GM08714 (cell line): Measurements from ENCODE around the gene ZDBF2.
A peak's percentile ranks its signal among the peaks of the same experiment; 100 is the strongest.
"Not testable (repeated sequence)": the region's sequence is repeated elsewhere in the genome, so short reads cannot be mapped to it uniquely, and the experiment has no call there.

Experiments used
- H3K4me3 ChIP-seq: fragments of 200-500 bp; sonication (Bioruptor generic); 2 replicates; pipeline ENCODE4 v1.5.1; 2014; ENCODE audit warnings: mild to moderate bottlenecking, low read length, inconsistent platforms
- ZNF274 ChIP-seq: IDR thresholded peaks from 2 replicates; pipeline ENCODE4 v1.6.1; 2012; ENCODE audit warnings: mild to moderate bottlenecking, low read depth, low read length

The ZDBF2 gene

GRCh38 chr2:206275312-206276055 lies 1.0 kb downstream of the ZDBF2 start:
- H3K4me3 ChIP-seq, result peak overlapping the region; percentile 64
- TF ChIP-seq ZNF274, result no peak

GRCh38 chr2:206276169-206276942 lies 1.9 kb downstream of the ZDBF2 start:
- no peak for TF ChIP-seq ZNF274
- H3K4me3 ChIP-seq, result peak overlapping the region; percentile 64; the same call in 1 of the 2 replicates

GRCh38 chr2:206277503-206277902 lies 3.0 kb downstream of the ZDBF2 start:
- no peak for TF ChIP-seq ZNF274
- H3K4me3 ChIP-seq, result no peak overlapping the region; the same call in 1 of the 2 replicates

GRCh38 chr2:206282746-206283145 lies 8.3 kb downstream of the ZDBF2 start:
- H3K4me3 ChIP-seq, result no peak overlapping the region
- TF ChIP-seq ZNF274, result no peak

GRCh38 chr2:206287197-206287596 lies 12.7 kb downstream of the ZDBF2 start:
- no peak for TF ChIP-seq ZNF274
- no peak overlapping the region for H3K4me3 ChIP-seq

DNA sequence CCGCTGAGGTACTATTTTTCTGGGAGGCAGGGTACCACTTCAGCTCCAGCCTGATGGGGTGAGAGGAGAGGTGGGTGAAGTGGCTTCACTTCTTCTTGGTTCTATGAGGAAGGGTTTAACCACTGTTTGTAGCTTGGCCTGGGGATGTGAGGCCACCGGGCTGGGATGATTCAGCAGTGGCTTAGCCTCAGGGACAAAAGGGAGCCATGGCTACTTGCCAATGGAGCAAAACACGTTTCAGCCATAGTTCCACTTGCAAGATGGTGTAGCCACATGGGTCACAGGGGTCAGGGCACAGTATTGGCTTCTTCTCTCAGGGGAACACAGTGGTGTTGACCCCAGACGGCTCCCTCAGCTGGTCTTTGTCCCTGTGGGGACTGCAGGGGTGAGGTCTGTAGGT lies 14.9 kb downstream of the ZDBF2 start:
- H3K4me3 ChIP-seq, result no peak overlapping the region
- TF ChIP-seq ZNF274, result no peak

DNA sequence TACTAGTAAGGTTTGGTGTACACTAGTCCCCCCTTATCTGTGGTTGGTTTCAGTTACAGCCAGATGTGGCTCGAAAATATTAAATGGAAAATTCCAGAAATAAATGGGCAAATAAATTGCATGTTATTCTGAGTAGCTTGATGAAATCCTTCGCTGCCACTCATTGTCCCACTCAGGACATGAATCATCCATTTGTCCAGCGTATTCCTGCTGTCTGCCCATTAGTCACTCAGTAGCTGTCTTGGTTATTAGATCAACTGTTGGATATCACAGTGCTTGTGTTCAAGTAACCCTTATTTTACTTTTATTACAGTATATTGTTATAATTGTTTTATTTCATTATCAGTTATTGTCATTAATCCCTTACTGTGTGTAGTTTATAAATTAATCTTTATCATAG lies 21.7 kb downstream of the ZDBF2 start:
- TF ChIP-seq ZNF274, result no peak
- H3K4me3 ChIP-seq, result no peak overlapping the region

DNA sequence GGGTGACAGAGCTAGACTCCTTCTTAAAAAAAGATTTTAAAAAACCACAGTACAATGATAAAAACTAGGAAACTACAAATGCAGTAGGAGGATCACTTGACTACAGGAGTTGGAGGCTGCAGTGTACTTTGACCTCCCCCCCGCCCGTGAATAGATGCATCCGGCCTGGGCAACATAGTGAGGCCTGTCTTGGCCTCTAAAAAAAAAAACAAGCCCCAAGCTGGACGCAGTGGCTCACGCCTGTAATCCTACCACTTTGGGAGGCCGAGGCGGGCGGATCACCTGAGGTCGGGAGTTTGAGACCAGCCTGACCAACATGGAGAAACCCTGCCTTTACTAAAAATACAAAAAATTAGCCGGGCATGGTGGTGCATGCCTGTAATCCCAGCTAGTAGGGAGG lies 25.1 kb downstream of the ZDBF2 start:
- not testable (repeated sequence) for H3K4me3 ChIP-seq

GRCh38 chr2:206305523-206306245 lies 31.2 kb downstream of the ZDBF2 start:
- no peak for TF ChIP-seq ZNF274
- no peak overlapping the region for H3K4me3 ChIP-seq

GRCh38 chr2:206311026-206311425 lies 36.6 kb downstream of the ZDBF2 start:
- H3K4me3 ChIP-seq, result no peak overlapping the region
- no peak for TF ChIP-seq ZNF274

- TF ChIP-seq ZNF274, result no peak
- H3K4me3 ChIP-seq, result no peak overlapping the region
Measured at GRCh38 chr2:206316141-206316540, 41.7 kb downstream of the ZDBF2 start.

DNA sequence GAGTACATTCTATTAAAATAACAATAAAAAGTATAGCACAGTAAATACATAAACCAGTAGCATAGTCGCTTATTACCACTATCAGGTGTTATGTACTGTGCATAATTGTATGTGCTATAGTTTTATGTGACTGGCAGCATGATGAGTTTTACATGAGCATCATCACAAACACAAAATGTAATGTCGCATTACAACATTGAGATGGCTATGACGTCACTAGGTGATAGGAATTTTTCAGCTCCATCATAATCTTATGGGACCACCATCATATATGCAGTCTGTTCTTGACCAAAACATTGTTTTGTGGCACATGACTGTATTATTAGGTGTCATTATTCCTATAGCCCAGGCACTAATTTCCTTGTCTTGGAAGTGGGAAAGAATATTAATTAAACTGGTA lies 48.6 kb downstream of the ZDBF2 start:
- no peak overlapping the region for H3K4me3 ChIP-seq
- no peak for TF ChIP-seq ZNF274

- no peak for TF ChIP-seq ZNF274
- no peak overlapping the region for H3K4me3 ChIP-seq
Measured at GRCh38 chr2:206323486-206323885, 49.0 kb downstream of the ZDBF2 start.

DNA sequence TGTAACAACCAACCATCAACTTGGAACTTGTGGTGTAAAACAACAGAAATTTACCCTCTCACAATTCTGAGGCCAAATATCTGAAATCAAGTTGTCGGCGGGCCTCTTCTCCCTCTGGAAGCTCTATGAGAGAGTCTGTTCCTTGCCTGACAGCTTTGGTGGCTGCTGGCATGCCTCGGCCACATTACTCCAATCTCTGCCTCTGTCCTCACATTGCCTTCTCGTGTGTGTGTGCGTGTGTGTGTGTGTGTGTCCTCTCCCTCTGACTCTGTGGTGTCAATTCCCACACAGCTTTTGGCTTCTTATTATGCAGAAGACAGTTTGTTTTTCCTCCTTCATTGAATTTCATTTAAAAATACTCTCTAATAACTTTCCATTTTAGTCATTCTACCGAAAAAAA lies 50.4 kb downstream of the ZDBF2 start:
- no peak for TF ChIP-seq ZNF274
- H3K4me3 ChIP-seq, result no peak overlapping the region

- no peak for TF ChIP-seq ZNF274
- H3K4me3 ChIP-seq, result no peak overlapping the region
Measured at GRCh38 chr2:206328974-206329373, 54.5 kb downstream of the ZDBF2 start.
